IPS DF 6.9 (cell line): ENCODE measurements around the gene LIPG.

Experiments
- DNase-seq: peaks from one replicate; pipeline ENCODE4 v3.0.0-alpha.2; 2013; ENCODE audit warnings: low read depth, low spot score
- H3K27ac ChIP-seq: one replicate; pipeline ENCODE4 v1.5.1; 2013; ENCODE audit warnings: low read length, control low read depth
- H3K27me3 ChIP-seq: 2 replicates; pipeline ENCODE4 v1.6.1; 2013; ENCODE audit warnings: mild to moderate bottlenecking, low read length; ENCODE audit not compliant: control insufficient read depth, insufficient read depth
- H3K36me3 ChIP-seq: 2 replicates; pipeline ENCODE4 v1.6.1; 2013; ENCODE audit warnings: low read length; ENCODE audit not compliant: control insufficient read depth, insufficient read depth
- H3K4me1 ChIP-seq: 2 replicates; pipeline ENCODE4 v1.6.1; 2013; ENCODE audit warnings: low read length; ENCODE audit not compliant: control insufficient read depth, insufficient read depth
- H3K4me3 ChIP-seq: 2 replicates; pipeline ENCODE4 v1.5.1; 2013; ENCODE audit warnings: mild to moderate bottlenecking, low read length
- H3K9me3 ChIP-seq: 2 replicates; pipeline ENCODE4 v1.6.1; 2013; ENCODE audit warnings: low read length, inconsistent platforms; ENCODE audit not compliant: control insufficient read depth, insufficient read depth
- WGBS: extraction: QIAGEN DNeasy Blood & Tissue Kit; methylation state at CpG from one replicate; pipeline ENCODE4 v1.1.7; 2013; ENCODE audit warnings: mixed read lengths, missing lambda C conversion rate; ENCODE audit not compliant: insufficient read length, insufficient coverage; 5-methylcytosine and 5-hydroxymethylcytosine counted together

Gene LIPG

GRCh38 chr18:49562481-49563129 lies 748 bp downstream of the LIPG start:
- Histone ChIP-seq H3K27me3 (peaks cover 6% of the 10 kb centered on the region; the same call in 1 of the 2 replicates), H3K4me1 (peaks cover 1% of the 10 kb centered on the region; the same call in 1 of the 2 replicates), H3K4me3 (peak overlapping the region; percentile 45; the same call in 1 of the 2 replicates), H3K36me3 (no peaks in the 10 kb centered on the region; the same call in 1 of the 2 replicates), H3K9me3 (no peaks in the 10 kb centered on the region), H3K27ac (no peak overlapping the region)
- DNase-seq = no peak
- WGBS = no CpG with 5 or more reads among the region's 11 CpGs

GRCh38 chr18:49563130-49563540 lies 1.3 kb downstream of the LIPG start:
- Histone ChIP-seq H3K9me3 (no peaks in the 10 kb centered on the region), H3K27me3 (peaks cover 6% of the 10 kb centered on the region; the same call in 1 of the 2 replicates), H3K4me3 (no peak overlapping the region), H3K27ac (no peak overlapping the region), H3K4me1 (peaks cover 1% of the 10 kb centered on the region; the same call in 1 of the 2 replicates), H3K36me3 (no peaks in the 10 kb centered on the region; the same call in 1 of the 2 replicates)
- DNase-seq = no peak

- Histone ChIP-seq H3K4me1 (peaks cover 1% of the 10 kb centered on the region; the same call in 1 of the 2 replicates), H3K27ac (no peak overlapping the region), H3K9me3 (no peaks in the 10 kb centered on the region), H3K4me3 (no peak overlapping the region), H3K27me3 (peaks cover 6% of the 10 kb centered on the region; the same call in 1 of the 2 replicates), H3K36me3 (peaks cover 1% of the 10 kb centered on the region; the same call in 1 of the 2 replicates)
- WGBS = 100% methylated on average over 1 of the region's 8 CpGs
- DNase-seq = no peak
Measured at GRCh38 chr18:49563701-49564517, 2.1 kb downstream of the LIPG start.

GRCh38 chr18:49564518-49564834 lies 2.6 kb downstream of the LIPG start:
- no peak for DNase-seq
- H3K36me3 ChIP-seq = peaks cover 3% of the 10 kb centered on the region; the same call in 1 of the 2 replicates
- H3K4me1 ChIP-seq = peaks cover 1% of the 10 kb centered on the region; the same call in 1 of the 2 replicates
- H3K27ac ChIP-seq = no peak overlapping the region
- H3K27me3 ChIP-seq = peaks cover 6% of the 10 kb centered on the region; the same call in 1 of the 2 replicates
- no peak overlapping the region for H3K4me3 ChIP-seq
- no peaks in the 10 kb centered on the region for H3K9me3 ChIP-seq

- WGBS = no CpG with 5 or more reads among the region's 9 CpGs
- Histone ChIP-seq H3K27ac (no peak overlapping the region), H3K4me3 (no peak overlapping the region), H3K4me1 (peaks cover 1% of the 10 kb centered on the region; the same call in 1 of the 2 replicates), H3K27me3 (peaks cover 4% of the 10 kb centered on the region; the same call in 1 of the 2 replicates), H3K9me3 (no peaks in the 10 kb centered on the region), H3K36me3 (peaks cover 3% of the 10 kb centered on the region; the same call in 1 of the 2 replicates)
- no peak for DNase-seq
Measured at GRCh38 chr18:49565101-49565500, 3.2 kb downstream of the LIPG start.

GRCh38 chr18:49565612-49566011 lies 3.8 kb downstream of the LIPG start:
- DNase-seq = no peak
- H3K27ac ChIP-seq = no peak overlapping the region
- H3K4me1 ChIP-seq = peaks cover 1% of the 10 kb centered on the region; the same call in 1 of the 2 replicates
- no peaks in the 10 kb centered on the region; the same call in 1 of the 2 replicates for H3K27me3 ChIP-seq
- H3K36me3 ChIP-seq = peaks cover 3% of the 10 kb centered on the region; the same call in 1 of the 2 replicates
- H3K4me3 ChIP-seq = no peak overlapping the region
- H3K9me3 ChIP-seq = no peaks in the 10 kb centered on the region
- no CpG with 5 or more reads among the region's 5 CpGs for WGBS

GRCh38 chr18:49566217-49566770 lies 4.4 kb downstream of the LIPG start:
- H3K4me1 ChIP-seq = peaks cover 1% of the 10 kb centered on the region; the same call in 1 of the 2 replicates
- no peaks in the 10 kb centered on the region for H3K27me3 ChIP-seq
- no CpG with 5 or more reads among the region's 3 CpGs for WGBS
- H3K36me3 ChIP-seq = peaks cover 3% of the 10 kb centered on the region; the same call in 1 of the 2 replicates
- no peak for DNase-seq
- no peak overlapping the region for H3K27ac ChIP-seq
- H3K9me3 ChIP-seq = no peaks in the 10 kb centered on the region
- H3K4me3 ChIP-seq = no peak overlapping the region

- Histone ChIP-seq H3K36me3 (peaks cover 3% of the 10 kb centered on the region; the same call in 1 of the 2 replicates), H3K4me3 (no peak overlapping the region)
- WGBS = no CpG with 5 or more reads among the region's 2 CpGs
Measured at GRCh38 chr18:49566985-49567384, 5.1 kb downstream of the LIPG start.

GRCh38 chr18:49569724-49570123 lies 7.9 kb downstream of the LIPG start:
- H3K9me3 ChIP-seq = no peaks in the 10 kb centered on the region
- no peak for DNase-seq
- H3K27ac ChIP-seq = no peak overlapping the region
- no peaks in the 10 kb centered on the region for H3K27me3 ChIP-seq
- no peaks in the 10 kb centered on the region for H3K4me1 ChIP-seq
- H3K4me3 ChIP-seq = no peak overlapping the region
- WGBS = no CpG with 5 or more reads among the region's 6 CpGs
- peaks cover 3% of the 10 kb centered on the region; the same call in 1 of the 2 replicates for H3K36me3 ChIP-seq

More at GRCh38 chr18:49566985-49567384, 5.1 kb downstream of the LIPG start:
- H3K27ac ChIP-seq = no peak overlapping the region
- H3K9me3 ChIP-seq = no peaks in the 10 kb centered on the region
- peaks cover 1% of the 10 kb centered on the region; the same call in 1 of the 2 replicates for H3K4me1 ChIP-seq
- no peak for DNase-seq
- no peaks in the 10 kb centered on the region for H3K27me3 ChIP-seq

- Histone ChIP-seq H3K27me3 (no peaks in the 10 kb centered on the region), H3K9me3 (no peaks in the 10 kb centered on the region), H3K36me3 (peaks cover 3% of the 10 kb centered on the region; the same call in 1 of the 2 replicates), H3K27ac (no peak overlapping the region), H3K4me1 (no peaks in the 10 kb centered on the region), H3K4me3 (no peak overlapping the region)
- WGBS = 100% methylated on average over 1 of the region's 5 CpGs
- no peak for DNase-seq
Measured at GRCh38 chr18:49570836-49571235, 9.0 kb downstream of the LIPG start.
